ENCODE data around the gene CDH18.

GRCh38 chr5:19904766-19905165 lies 83.2 kb downstream of the CDH18 start:
- TF ChIP-seq CTCF (IDR thresholded peaks at IDR 0.05; ENCODE audit: low read length) (no peak), EZH2 (optimal IDR thresholded peaks at IDR 0.05; ENCODE audit: low read depth, low read length) (no peak)

Measured in MM.1S (cell line).